Measurements from ENCODE around the gene SH3GL2.

The SH3GL2 gene

GRCh38 chr9:17622749-17623148 lies 43.9 kb downstream of the SH3GL2 start:
- no peak for DNase-seq (ENCODE audit: low spot score)
- TF ChIP-seq, protein P1, sequence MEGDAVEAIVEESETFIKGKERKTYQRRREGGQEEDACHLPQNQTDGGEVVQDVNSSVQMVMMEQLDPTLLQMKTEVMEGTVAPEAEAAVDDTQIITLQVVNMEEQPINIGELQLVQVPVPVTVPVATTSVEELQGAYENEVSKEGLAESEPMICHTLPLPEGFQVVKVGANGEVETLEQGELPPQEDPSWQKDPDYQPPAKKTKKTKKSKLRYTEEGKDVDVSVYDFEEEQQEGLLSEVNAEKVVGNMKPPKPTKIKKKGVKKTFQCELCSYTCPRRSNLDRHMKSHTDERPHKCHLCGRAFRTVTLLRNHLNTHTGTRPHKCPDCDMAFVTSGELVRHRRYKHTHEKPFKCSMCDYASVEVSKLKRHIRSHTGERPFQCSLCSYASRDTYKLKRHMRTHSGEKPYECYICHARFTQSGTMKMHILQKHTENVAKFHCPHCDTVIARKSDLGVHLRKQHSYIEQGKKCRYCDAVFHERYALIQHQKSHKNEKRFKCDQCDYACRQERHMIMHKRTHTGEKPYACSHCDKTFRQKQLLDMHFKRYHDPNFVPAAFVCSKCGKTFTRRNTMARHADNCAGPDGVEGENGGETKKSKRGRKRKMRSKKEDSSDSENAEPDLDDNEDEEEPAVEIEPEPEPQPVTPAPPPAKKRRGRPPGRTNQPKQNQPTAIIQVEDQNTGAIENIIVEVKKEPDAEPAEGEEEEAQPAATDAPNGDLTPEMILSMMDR (IDR thresholded peaks at IDR 0.05; ENCODE audit: extremely low read depth, missing control alignments): no peak

DNA sequence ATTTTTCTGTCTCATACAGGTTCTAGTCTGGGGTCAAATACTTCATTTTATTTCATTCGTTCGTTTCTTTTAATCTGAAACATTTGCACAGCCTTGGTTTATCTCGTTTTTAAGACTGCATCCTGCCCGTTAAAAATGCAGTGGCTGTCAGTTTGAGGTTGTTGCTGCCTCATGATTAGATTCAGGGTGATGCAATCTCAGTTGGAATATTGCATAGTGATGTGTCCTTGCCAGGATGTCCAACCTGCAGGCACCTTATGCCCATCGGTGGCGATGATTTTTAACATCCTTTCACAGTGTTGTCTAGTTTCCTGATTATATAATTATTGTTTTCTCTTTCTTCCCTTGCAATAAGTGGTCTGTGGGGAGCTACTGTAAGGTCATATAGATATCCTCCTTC lies 45.1 kb downstream of the SH3GL2 start:
- DNase-seq (ENCODE audit: low spot score): no peak
- TF ChIP-seq, protein P1 (IDR thresholded peaks at IDR 0.05; ENCODE audit: extremely low read depth, missing control alignments): no peak

DNA sequence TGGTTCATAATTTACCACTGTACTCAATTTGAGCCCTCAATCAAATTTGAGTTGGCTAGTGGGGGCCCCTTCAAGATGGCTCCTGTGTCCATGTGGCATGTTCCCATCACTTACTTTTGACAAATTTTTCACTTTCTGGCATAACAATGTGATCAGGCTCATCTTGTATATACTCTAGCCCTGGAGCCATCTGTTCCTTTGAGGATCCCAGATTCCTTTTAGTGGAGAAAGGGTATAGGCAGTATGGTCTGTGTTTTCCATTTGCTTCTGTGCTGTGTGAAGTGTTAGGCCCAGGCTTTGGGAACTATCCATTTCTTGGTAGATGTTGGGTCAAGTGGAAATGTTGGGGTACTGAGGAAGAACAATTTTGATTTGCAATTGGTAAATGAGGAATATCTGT lies 45.7 kb downstream of the SH3GL2 start:
- DNase-seq (ENCODE audit: low spot score): no peak
- TF ChIP-seq, protein P1 (IDR thresholded peaks at IDR 0.05; ENCODE audit: extremely low read depth, missing control alignments): no peak

- DNase-seq (ENCODE audit: low spot score): no peak
- TF ChIP-seq, protein P1 (IDR thresholded peaks at IDR 0.05; ENCODE audit: extremely low read depth, missing control alignments): no peak
Measured at GRCh38 chr9:17625644-17626388, 47.0 kb downstream of the SH3GL2 start.

- TF ChIP-seq, protein P1 (IDR thresholded peaks at IDR 0.05; ENCODE audit: extremely low read depth, missing control alignments): no peak
- no peak for DNase-seq (ENCODE audit: low spot score)
Measured at GRCh38 chr9:17627641-17628040, 48.8 kb downstream of the SH3GL2 start.

GRCh38 chr9:17628624-17629023 lies 49.8 kb downstream of the SH3GL2 start:
- DNase-seq (ENCODE audit: low spot score): no peak

DNA sequence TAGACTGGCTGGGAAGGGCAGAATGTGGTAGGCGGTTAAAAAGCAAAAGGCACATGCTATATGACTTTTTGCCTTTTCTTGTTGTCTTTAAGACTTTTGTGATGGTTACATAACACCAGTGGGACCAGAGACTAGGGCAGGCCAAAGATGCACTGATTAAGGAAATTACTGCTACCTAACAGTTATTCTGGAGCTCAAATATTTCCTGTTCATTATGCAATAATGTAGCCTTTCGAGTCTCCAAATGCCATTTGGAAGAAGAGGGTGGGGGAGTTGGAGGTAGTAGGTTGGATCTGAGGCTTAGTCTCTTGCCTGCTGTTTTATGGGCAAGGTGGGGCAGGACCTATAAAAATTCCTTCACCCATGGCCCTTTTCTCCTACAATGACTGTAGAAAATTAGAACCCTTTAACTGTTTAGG lies 51.7 kb downstream of the SH3GL2 start:
- TF ChIP-seq, protein P1 (IDR thresholded peaks at IDR 0.05; ENCODE audit: extremely low read depth, missing control alignments): no peak
- DNase-seq (ENCODE audit: low spot score): no peak

More at GRCh38 chr9:17628624-17629023, 49.8 kb downstream of the SH3GL2 start:
- TF ChIP-seq, protein P1 (IDR thresholded peaks at IDR 0.05; ENCODE audit: extremely low read depth, missing control alignments): no peak
